Activated CD8-positive, alpha-beta memory T cell treated with anti-CD3 and anti-CD28 coated beads for 48 hours (primary cell): ENCODE measurements around the gene ATAD3C.
"Not testable (repeated sequence)": the region's sequence is repeated elsewhere in the genome, so short reads cannot be mapped to it uniquely, and the experiment has no call there.

Source experiments
- DNase-seq, 3 experiments: peaks; one replicate each; pipeline ENCODE4 v3.0.0-alpha.2; 2020; ENCODE audit warnings: low read depth in 2 of 3, low spot score in 2 of 3

ATAD3C gene, protein sequence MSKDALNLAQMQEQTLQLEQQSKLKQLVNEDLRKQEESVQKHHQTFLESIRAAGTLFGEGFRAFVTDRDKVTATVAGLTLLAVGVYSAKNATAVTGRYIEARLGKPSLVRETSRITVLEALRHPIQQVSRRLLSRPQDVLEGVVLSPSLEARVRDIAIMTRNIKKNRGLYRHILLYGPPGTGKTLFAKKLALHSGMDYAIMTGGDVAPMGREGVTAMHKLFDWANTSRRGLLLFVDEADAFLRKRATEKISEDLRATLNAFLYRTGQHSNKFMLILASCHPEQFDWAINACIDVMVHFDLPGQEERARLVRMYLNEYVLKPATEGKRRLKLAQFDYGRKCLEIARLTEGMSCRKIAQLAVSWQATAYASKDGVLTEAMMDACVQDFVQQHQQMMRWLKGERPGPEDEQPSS

GRCh38 chr1:1449099-1449739 lies at the start of gene ATAD3C:
Gene ATAD3C (plus strand): TSS chr1:1449689. CDS start chr1:1450684, 995 bp downstream.
- DNase-seq: no peak

GRCh38 chr1:1399872-1400575 lies 49.5 kb upstream of the ATAD3C start:
- DNase-seq: no peak

- DNase-seq: no peak
These were observed 48.7 kb upstream of the ATAD3C start for GRCh38 chr1:1400576-1401456.

DNA sequence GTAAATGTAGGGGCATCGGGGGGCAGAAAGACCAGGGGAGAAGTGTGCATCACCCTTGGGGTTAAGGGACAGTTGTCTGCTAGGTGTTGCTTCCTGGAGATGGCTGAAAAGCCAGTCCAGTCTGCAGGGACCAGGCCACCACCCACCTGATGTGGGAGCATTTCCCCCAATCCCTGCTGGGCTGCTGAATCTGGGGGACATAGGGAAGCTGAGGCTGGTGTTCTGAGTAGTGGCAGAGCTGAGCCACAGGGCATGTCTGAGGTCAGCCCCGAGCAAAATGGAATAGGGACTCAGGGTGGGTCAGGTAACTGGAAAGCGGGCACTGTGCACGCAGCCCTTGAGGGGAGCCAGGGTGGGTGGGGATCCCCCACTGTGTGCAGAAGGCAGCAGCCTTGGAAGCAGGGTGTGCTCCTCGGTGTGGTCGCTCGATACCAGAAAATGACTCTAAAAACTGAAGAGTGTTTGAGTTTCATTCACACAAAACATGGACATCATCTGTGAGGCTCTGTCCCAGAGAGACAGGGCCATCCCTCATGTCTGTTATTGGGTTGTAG lies 48.0 kb upstream of the ATAD3C start:
- DNase-seq: no peak

DNA sequence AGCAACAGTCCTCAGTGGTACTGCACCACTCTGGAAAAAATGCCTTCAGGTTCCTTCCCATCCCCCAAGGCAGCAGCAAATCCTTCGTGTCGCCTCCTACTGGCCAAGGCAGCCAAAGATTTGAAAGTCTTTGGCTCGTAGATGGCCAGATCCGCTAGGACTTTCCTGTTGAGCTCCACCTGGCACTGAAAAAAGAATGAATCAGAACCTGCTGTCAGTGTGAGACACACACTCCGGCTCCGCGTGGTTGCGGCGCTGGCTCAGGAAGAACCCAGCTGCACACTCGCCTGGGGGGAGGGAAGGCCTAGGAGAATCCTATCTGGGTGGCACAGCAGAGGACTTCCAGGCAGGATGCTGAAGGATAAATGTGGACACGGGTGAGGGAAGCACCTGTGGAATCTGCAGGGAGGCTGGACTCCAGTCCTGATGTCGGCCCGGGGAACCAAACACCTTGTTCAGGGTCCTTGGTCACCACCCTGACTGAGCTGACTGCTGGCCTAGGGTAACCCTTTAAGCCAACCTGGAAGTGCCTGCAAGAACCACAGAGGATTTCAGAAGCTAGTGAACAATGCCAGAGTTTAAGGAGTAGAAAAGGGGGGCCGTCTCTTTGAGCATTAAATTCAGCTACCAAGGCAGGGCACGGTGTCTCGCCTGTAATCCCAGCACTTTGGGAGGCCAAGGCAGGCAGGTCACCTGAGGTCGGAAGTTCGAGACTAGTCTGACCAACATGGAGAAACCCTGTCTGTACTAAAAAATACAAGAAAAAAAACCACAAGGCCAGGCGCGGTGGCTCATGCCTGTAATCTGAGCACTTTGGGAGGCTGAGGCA lies 47.2 kb upstream of the ATAD3C start:
- DNase-seq: no peak

DNA sequence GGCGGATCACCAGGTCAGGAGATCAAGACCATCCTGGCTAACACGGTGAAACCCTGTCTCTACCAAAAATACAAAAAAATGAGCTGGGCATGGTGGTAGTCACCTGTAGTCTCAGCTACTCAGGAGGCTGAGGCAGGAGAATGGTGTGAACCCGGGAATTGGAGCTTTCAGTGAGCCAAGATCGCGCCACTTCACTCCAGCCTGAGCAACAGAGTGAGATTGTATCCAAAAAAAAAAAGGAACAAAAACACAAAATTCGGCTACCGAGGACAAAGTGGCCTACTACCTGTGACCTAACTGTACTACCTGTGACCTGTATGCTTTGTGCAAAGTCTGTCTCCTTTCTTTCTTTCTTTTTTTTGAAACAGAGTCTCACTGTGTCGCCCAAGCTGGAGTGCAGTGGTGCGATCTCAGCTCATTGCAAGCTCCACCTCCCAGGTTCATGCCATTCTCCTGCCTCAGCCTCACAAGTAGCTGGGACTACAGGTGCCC lies 46.5 kb upstream of the ATAD3C start:
- not testable (repeated sequence) for DNase-seq

GRCh38 chr1:1403653-1404052 lies 45.8 kb upstream of the ATAD3C start:
- DNase-seq: no peak

DNA sequence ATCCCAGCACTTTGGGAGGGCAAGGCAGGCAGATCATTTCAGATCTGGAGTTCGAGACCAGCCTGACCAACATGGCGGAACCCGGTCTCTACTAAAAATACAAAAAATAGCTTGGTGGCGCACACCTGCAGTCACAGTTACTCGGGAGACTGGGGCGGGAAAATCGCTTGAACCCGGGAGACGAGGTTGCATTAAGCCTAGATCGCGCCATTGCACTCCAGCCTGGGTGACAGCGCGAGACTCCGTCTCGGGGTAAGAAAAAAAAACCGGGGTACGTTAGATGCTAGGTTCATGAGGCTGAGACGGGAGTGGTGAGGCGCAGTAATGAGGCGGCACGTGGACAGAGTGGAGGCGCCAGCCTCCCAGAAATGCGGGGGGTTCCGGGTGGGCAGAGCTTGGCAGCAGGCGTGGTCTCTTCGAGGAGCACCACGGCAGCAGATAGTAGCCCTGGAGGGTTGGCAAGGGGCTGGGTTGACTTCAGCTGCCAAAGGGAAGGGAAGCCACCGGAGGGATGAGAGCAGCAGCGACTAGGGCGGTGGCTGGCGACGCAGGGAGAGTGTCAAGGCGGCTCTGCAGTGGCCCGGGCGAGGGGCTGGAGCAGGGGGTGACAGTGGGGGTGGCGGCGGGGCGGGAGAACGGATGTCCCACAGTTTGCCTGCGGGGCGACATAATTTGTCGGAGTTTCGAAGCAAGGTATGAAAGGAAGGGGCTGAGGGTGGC lies 43.2 kb upstream of the ATAD3C start:
- no peak for DNase-seq

DNA sequence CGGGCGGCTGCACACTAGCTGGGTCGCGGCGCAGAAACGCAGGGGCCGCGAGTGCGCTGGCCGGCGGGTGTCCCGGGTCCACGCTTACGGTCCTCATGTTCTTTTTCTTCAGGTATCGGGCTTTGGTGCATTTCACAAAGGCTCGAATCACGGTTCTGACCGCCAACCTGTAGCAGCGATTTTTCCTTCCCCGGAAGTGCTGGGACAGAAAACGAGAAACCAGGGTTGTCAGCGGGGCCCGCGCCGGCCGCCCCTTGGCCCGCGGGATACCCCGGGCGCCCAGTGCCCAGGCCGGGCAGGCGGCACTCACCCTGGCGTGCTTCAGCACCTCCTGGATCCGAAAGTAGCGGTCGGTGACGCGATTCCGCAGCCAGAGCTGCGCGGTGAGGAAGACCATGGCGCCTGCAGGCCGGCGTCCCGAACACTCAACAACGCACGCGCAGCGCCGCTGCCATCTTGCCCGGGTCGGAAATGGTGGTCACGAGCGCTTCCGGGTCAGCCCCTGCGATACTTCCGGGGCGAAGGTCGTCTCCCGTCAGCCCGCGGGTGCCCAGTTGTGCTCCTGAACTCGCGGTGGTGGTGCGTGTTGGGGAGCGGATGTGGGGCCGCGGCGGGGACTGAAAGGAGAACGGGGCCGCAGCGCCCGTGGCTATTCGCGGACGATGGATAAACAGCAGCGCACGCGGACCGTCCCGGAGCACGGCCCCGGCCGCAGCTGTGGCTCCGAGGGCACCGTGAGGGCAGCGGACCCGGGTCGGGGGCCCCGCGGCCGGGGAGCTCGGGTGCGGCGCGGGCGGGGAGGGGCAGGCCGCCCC lies 42.5 kb upstream of the ATAD3C start, which contains the start of gene MRPL20:
TSS of gene MRPL20 (minus strand) at position 473 of the 815 bp plus-strand sequence. CDS start at position 397, 76 bp downstream.
- DNase-seq: peak; percentile 84 to 93 (median 87)

GRCh38 chr1:1407636-1408318 lies 41.7 kb upstream of the ATAD3C start:
- DNase-seq: no peak

DNA sequence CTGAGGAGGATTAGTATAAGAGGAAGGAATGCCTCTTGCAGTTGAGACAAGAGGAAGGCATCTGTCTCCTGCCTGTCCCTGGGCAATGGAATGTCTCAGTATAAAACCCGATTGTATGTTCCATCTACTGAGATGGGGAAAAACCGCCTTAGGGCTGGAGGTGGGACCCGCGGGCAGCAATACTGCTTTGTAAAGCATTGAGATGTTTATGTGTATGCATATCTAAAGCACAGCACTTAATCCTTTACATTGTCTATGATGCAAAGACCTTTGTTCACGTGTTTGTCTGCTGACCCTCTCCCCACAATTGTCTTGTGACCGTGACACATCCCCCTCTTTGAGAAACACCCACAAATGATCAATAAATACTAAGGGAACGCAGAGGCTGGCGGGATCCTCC lies 39.3 kb upstream of the ATAD3C start:
- DNase-seq: not testable (repeated sequence)

DNA sequence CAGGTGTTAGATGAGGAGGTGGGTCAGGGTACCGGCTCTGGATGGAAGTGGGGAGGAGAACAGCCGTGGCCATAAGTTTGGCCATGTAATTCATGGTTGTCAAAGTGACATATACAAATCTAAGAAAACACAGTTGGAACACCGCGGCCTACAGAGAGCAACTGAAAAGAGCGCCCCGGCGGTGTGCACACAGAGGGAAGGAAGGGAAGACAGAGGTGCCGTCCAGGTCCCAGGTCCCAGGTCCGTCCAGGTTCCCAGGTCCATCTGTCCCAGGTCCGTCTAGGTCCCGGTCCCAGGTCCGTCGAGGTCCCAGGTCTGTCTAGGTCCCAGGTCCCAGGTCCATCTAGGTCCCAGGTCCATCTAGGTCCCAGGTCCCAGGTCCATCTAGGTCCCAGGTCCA lies 37.9 kb upstream of the ATAD3C start:
- DNase-seq: no peak

DNA sequence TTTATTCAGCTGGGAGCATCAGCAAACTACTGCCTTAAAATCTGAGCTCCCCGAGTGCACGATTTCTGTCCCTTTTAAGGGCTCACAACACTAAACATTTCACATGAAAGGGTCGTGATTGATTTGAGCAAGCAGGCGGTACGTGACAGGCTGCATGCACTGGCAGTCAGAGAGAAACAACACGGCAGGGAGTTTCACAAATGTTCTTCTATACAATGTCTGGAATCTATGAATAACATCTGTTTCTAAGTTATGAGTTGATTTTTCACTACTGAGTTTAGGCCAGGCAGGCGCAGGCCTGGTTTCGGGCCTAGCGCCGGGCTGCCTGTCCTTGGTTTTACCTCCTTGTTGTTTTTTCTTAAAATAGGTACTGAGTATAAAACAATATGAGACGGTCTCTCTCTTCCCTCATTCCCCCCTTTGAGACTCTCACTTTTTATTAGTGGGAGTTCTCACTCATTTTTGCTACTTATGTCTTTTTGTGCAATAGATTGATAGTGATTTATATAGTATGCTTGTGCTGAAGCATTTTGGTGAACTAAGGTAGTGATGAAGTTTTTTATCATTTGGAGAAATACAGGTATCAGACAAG lies 37.1 kb upstream of the ATAD3C start:
- DNase-seq: not testable (repeated sequence)

DNA sequence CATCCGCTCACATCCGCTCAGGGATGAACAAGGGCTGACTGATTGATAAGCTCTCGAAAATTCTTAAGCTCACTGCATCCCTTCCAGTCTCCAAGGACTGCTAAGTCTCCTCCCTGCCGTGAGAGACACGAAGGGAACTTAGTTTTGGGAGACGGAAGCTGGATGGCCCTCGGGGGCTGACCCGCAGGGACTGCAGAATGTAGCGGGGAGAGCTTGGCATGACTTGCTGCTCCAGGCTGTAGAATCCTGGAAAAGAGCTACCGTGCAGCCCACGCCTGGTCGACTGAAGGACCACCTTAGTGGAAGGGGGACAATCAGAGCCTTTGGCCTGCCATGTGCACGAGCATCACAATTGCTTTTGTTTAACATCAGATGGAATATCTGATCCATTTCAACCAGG lies 33.7 kb upstream of the ATAD3C start:
- DNase-seq: no peak

GRCh38 chr1:1417396-1417795 lies 32.1 kb upstream of the ATAD3C start:
- DNase-seq: not testable (repeated sequence)

DNA sequence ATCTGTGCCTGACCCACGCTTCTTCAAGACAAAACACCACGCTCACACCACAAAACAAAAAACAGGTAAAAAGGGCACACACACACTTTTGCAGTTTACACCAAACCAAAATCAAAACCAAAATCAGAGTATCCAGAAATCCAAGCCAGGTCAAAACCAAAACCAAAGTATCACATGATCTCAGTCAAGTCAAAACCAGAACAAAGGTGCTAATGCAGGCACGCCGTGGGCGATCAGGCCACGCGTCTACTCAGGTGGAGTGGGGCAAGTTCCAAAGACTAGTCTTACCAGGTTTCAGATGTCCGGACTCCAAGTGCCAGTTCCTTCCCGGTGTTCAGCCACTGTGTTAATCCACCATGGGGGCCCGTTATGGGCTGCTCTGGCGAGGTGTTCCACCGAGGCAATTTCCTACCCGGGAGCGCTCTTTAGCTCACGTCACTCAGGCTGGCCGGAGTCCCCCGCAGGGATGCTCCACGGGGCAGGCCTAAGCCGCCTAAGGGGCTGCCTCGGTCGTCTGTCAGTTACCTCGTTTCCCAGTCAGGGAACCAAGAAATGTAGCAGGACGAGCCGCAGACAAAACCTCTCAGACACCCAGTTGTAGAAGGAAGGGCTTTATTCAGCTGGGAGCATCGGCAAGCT lies 31.5 kb upstream of the ATAD3C start:
- DNase-seq: not testable (repeated sequence)
